ENCODE data around the gene ALDOC.

The ALDOC gene

DNA sequence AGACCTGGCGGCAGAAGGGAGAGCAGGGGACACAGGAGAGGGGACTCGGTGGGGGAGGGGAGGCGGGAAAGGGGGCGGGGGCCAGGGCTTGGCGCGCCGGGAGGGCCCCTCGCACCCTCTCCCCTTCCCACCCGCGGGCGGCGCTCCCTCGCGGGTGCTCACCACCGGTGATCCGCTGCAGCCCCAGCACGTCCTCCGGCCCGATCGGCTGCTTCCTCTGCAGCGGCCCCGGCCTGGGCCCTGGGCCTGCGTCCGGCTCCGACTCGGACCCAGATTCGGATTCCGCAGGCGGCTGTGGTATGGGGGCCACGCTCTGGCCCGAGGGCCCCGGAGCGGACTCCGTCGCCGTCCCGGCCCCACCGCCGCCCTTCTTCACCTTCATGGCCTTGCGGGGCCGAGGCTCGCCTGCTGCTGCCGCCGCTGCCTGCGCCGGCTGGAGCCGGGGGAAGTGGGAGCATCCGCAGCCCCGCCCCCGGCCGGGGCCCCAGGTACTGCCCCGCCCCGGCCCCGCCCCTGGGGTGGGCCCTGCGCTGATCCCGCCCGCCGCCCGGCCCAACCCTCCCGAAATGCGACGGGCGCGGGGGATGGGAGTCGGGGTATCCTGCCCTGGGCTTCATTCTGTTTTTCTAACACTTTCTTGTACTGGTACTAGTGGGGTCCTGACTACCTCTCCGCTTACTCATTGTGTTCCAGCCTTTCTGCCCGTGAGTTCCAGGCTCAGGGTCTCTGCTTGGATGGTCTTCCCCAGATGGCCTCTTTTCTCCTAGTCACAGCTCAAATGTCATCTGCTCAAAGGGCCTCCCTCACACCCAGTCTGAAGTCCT, 24.3 kb downstream of the ALDOC start, which contains the start of gene UNC119:
Gene UNC119 (minus strand): TSS at position 449 of the 824 bp plus-strand sequence. CDS start 67 bp downstream, at position 382.
- peak; percentile 70 for DNase-seq (ENCODE audit: low read depth)

DNA sequence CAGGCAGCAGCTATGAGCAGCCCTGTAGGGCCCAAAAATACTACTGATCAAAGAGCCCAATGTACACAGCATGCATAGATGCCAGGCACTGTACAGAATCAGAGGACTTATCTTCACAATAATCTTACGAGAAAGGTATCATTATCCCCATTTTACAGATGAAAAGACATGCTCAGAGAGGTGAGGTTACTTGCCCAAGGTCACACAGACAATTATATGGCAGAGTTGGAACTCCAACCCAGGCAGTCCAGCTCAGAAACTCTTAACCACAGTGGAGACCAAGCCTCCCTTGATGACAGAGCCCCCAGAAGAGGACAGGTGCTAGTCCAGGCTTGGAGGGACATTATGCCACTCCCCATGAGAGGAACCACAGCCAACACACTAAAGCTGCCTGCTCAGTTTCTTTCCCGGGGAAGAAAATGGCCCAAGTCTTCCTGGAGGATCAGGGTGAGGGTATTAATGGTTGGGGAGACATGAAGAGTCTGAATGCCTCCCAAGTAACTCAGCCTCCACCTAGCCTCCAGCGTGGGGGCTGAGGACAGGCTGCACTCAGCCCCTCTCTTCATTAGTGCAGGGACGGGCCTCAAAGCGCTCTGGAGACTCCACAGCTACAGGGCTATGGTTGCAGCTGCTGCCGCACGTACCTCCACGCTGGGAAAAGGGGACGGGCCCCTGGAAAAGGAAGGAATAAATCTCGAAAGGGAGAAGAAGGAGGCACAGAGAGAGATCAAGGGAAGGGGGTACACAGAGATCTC, 25.1 kb downstream of the ALDOC start:
- DNase-seq (ENCODE audit: low read depth): no peak

GRCh38 chr17:28550858-28551257, 25.8 kb downstream of the ALDOC start:
- no peak for DNase-seq (ENCODE audit: low read depth)

- no peak for DNase-seq (ENCODE audit: low read depth)
Observed at GRCh38 chr17:28549236-28550132, 27.2 kb downstream of the ALDOC start.

DNA sequence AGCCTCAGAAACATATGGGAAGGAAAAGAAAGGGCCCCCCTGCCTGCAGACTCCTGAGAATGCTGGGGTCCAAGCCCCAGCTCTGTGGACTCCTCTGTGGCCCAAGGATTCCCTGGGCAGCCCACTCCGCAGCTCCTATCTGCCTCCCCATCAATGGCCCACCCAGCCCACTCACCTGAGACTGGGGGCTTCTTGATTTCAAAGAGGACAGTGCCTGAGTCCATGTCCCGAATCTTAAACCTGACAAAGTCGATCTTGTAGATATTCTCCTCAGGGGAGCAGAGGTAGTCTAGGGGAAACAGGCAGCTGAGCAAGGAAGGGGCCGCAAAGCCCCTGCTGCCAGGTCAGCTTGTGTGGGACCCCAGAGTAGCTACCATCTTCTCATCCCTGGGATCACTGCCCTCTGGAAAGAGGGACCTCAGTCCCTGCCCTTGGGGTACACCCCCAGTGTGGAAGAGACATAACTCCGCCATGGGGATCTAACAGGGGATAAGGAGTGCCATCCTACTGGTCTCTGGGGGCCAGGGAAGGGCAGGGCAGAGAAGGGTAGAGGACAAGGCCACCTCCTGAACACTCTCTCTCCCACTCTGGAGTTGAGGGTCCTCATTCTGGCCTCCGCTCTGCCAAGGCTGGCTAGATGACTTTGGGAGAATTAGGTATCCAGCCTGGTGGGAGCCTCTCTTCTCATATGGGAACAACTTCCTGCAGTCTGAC, 28.1 kb downstream of the ALDOC start:
- no peak for DNase-seq (ENCODE audit: low read depth)

- peak; percentile 41 for DNase-seq (ENCODE audit: low read depth)
Observed at GRCh38 chr17:28547623-28548416, 28.9 kb downstream of the ALDOC start.

DNA sequence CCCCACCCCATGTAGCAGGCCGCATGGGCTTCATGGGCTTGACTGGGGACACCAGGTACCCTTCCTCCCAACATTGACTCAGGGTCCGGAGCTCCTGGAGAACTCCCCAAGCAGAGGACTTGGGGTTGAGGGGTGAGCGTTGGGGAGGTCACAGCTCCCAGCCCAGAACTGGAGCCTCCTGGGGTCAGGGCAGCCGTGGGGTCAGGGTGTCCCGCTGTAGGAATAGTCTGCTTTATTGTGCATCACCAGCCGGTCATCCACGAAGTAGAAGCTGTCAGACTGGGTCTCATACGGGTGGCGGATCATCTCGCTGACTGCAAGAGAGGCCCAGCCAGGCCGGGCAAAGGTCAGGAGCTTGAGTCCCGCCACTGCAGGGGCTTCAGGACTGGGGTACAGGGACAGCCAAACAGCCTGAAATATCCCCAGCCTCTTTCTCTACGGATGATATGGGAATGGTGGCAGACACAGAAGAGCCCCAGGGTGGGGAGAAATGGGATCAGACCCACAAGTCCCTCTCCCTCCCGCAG, 29.5 kb downstream of the ALDOC start:
- DNase-seq (ENCODE audit: low read depth): no peak

- no peak for DNase-seq (ENCODE audit: low read depth)
Observed at GRCh38 chr17:28545787-28546415, 30.8 kb downstream of the ALDOC start.

GRCh38 chr17:28545141-28545503, 31.6 kb downstream of the ALDOC start:
- no peak for DNase-seq (ENCODE audit: low read depth)

DNA sequence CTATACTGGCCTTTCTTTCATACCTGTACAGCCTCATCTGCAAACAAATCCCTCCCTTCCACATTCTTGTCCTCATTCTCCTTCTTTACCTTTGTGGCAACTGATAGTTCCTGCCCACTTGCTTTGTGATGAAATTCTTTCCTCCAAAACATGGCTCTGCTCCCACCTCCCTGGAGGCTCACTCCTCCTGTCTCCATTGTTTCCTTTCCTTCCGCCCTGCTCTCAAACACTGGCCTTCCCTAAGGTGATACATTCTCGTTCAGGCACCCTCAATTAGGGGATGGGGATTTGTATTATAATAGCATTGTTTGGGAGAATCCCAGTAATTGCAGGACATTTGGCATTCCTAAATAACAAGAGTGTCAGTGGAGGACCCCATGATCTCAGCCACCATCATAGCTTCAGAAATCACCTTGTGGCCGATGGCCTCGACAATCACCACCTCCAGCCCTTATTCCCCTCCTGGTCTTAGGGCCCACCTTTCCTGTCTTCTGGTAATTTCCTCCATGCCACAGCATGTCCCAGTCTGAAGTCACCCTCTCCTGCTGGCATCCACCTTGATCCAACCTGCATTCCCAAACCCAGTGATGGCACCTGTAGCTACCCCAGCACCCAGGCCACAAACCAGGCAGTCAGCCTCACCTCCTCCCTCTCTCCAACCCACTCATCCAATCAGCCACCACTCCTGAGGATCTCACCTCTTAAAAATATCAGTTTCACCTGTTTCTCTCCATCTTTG, 32.1 kb downstream of the ALDOC start:
- DNase-seq (ENCODE audit: low read depth): no peak

GRCh38 chr17:28541439-28541838, 35.3 kb downstream of the ALDOC start:
- no peak for DNase-seq (ENCODE audit: low read depth)

- no peak for DNase-seq (ENCODE audit: low read depth)
Observed at GRCh38 chr17:28540231-28540630, 36.5 kb downstream of the ALDOC start.

DNA sequence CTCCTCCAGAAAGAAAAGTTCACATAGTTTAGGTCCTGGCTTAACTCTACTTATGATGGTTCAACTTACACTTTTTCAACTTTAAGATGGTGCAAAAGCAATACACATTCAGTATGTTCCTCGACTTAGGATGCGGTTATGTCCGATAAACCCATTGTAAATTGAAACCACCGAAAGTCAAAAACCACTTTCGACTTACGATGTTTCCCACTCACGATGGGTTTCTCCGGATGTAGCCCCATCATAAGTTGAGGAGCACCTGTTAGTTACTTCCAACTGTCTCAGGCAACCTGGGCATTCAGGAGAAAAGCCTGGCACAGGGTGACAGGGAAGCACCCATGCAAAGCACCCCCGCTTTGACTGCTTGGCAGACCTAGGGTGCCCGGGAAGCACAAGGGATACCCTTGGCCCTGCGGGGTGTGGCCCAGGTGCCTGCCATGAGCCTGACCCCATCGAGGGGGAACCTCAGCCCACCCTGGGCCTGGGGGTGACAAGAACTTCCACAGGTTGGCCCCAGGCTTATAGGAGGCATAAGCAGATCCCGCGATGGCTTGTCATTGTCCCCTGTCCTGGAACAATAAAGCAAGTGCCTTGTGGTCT, 38.3 kb downstream of the ALDOC start:
- no peak for DNase-seq (ENCODE audit: low read depth)

- no peak for DNase-seq (ENCODE audit: low read depth)
Observed at GRCh38 chr17:28537219-28537610, 39.5 kb downstream of the ALDOC start.

- no peak for DNase-seq (ENCODE audit: low read depth)
Observed at GRCh38 chr17:28536532-28537218, 40.0 kb downstream of the ALDOC start.

DNA sequence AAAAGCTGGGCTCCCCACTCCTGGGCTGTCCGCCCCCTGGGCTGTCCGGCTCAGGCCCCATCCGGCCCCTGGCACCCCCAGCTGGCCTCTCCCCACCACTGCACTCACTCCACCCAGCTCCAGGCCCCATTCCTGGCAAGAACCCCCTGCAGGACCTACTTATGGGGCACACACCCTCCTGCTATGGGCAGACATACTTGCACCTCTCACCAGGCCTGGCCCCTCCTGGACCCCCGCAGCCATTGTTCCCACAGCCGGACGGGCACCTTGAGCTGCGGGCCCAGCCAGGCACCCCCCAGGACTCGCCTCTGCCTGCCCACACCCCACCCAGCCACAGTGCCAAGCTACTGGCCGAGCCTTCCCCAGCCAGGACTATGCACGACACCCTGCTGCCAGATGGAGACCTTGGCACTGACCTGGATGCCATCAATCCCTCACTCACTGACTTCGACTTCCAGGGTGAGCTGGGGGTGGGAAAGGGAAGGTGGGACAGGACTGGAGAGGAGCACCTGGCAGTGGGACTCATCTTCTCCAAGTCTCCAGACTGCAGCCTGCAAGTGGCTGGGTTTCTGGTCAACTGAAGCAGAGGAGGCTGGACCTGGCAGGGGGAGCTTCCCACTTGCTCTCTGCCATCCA, 41.8 kb downstream of the ALDOC start:
- no peak for DNase-seq (ENCODE audit: low read depth)

GRCh38 chr17:28533091-28533807, 43.4 kb downstream of the ALDOC start:
- no peak for DNase-seq (ENCODE audit: low read depth)

Measured in stimulated activated CD8-positive, alpha-beta memory T cell treated with anti-CD3 and anti-CD28 coated beads, Interleukin-15, amount 100 ng/mL, for 24 hours (primary cell).